ENCODE measurements around the gene UBE2C.

DNA sequence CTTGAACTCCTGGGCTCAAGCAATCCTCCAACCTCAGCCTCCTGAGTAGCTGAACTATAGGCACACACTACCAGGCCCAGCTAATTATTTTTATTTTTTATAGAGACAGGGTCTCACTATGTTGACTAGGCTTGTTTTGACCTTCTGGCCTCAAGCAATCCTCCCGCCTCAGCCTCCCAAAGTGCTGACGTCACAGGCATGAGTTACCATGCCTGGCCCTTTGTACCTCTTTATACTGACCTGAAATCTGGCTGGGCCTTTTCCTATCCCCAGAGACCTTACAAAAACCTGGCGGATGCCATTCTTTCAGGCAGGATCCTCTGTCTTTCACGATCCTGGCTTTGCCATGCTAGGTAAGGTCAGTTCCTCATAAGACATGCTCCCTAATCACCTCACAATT lies 32.3 kb upstream of the UBE2C start:
- TF ChIP-seq CTCF (conservative IDR thresholded peaks at IDR 0.05 in 1 of 2, IDR thresholded peaks at IDR 0.05 in 1 of 2; ENCODE audit: low read depth in 1 of 2, low read length in 2 of 2) (no peak), EZH2 (IDR thresholded peaks at IDR 0.05; ENCODE audit: low read length, missing control alignments) (no peak)

Measured in fibroblast of lung (primary cell).